Prostate gland (tissue), 2 donors: Measurements from ENCODE around the gene LRRC36. TPM values are rescaled to one million over a fixed set of nuclear protein-coding genes. Genes with fewer than 3 reads are reported as not detected.
A peak's percentile ranks its signal among the peaks of the same experiment; 100 is the strongest.

Experiments used
- DNase-seq: peaks from one replicate; pipeline ENCODE4 v3.0.0-alpha.2; 2019; ENCODE audit warnings: low spot score
- H3K27ac ChIP-seq, 2 donors: fragments of 200-600 bp; sonication (generic); 2 replicates each; pipeline ENCODE4 v1.5.1; 2017 to 2019
- H3K27me3 ChIP-seq: fragments of 200-600 bp; sonication (generic); replicated peaks from 2 replicates; pipeline ENCODE4 v1.5.1; 2019; ENCODE audit not compliant: insufficient read depth
- H3K36me3 ChIP-seq, 2 donors: fragments of 200-600 bp; sonication (generic); 1 replicate in 1 of 2; 2 replicates in 1 of 2; pipeline versions ENCODE4 v1.5.1 to v1.8.1; 2017 to 2019
- H3K4me1 ChIP-seq: fragments of 200-600 bp; sonication (generic); replicated peaks from 2 replicates; pipeline ENCODE4 v1.5.1; 2019
- H3K4me3 ChIP-seq, 2 donors: fragments of 200-600 bp; sonication (generic); 2 replicates each; pipeline ENCODE4 v1.5.1; 2017 to 2019
- H3K9me3 ChIP-seq: fragments of 200-600 bp; sonication (generic); 2 replicates; pipeline ENCODE4 v1.5.1; 2017
- CTCF ChIP-seq, 4 experiments: fragments of 200-600 bp in 2 of 4; fragments of 450-650 bp in 2 of 4; sonication (generic) in 2 of 4; IDR thresholded peaks; 1 replicate in 3 of 4; 2 replicates in 1 of 4; pipeline ENCODE4 v1.5.1; 2016 to 2019; ENCODE audit warnings: antibody characterized with exemption in 4 of 4, mild to moderate bottlenecking in 2 of 4, moderate library complexity in 2 of 4
- POLR2A ChIP-seq: fragments of 450-650 bp; IDR thresholded peaks from one replicate; pipeline ENCODE4 v1.6.1; 2016; ENCODE audit warnings: antibody characterized with exemption, mild to moderate bottlenecking
- POLR2AphosphoS5 ChIP-seq: sonication (generic); formaldehyde crosslinking; IDR thresholded peaks from one replicate; pipeline ENCODE4 v1.6.1; 2017; ENCODE audit warnings: antibody characterized with exemption
- WGBS: methylation state at CpG from one replicate; pipeline ENCODE4 v1.1.5; 2018; 5-methylcytosine and 5-hydroxymethylcytosine counted together
- intact Hi-C: fragments of 100-400 bp; cut with DNase I; formaldehyde crosslinking; loops from one replicate; pipeline ENCODE4 v1.14.2; 2022
- total RNA-seq, 2 donors: library from RNA; depleted of rRNA; stranded (reverse); fragments of >200 nt; gene quantifications; one replicate each; pipeline ENCODE4 v1.1.0, GENCODE V29; 2016

The LRRC36 gene
- total RNA-seq, 2 donors from 2014 or later: 4.6 TPM; not detected in 1

GRCh38 chr16:67398546-67399217 lies 72.1 kb downstream of the LRRC36 start:
- WGBS: 93% methylated on average over 19 of the region's 19 CpGs
- peaks cover 14% of the 10 kb centered on the region for H3K4me1 ChIP-seq
- no peak for DNase-seq
- H3K36me3 ChIP-seq: no peaks in the 10 kb centered on the region
- H3K4me3 ChIP-seq: no peak overlapping the region
- intact Hi-C loops: loop anchor here (5.0 to 10.0 kb wide), 2 partner anchors 114 to 141 kb away; no protein-coding TSS in a partner anchor
- no peaks in the 10 kb centered on the region for H3K9me3 ChIP-seq
- no peak for TF ChIP-seq POLR2A
- H3K27me3 ChIP-seq: no peaks in the 10 kb centered on the region
- no peak overlapping the region for H3K27ac ChIP-seq

DNA sequence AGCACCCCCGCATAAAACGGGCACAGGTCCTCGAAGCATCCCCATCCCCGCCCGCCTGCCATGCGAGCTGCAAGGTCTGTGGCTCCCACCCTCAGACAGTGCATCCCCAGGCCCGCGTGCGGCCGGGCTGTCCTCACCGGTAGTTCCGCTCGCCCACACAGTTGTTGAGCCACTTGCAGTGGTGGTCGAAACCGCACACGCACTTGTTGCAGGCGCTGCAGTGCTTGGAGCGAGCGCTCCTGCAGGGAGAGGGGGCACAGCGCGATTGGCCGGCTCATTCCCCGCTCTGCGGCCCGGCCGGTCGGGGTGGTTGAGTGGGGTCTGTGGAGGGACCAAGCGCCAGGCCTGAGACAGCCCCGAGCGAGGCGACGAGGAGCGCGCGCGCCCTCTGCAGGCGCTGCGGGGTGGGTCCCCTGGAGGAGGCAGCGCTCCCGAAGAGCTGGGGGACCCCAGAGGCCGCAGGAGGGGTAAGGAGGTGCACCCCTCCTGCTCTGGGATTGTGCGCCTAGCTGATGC lies 72.7 kb downstream of the LRRC36 start:
- TF ChIP-seq POLR2AphosphoS5 (peak; percentile 14), CTCF (IDR thresholded peaks at IDR 0.05) (peak; percentile 65 to 85 (median 76)), POLR2A (no peak)
- Histone ChIP-seq H3K4me3 (no peak overlapping the region), H3K27me3 (no peaks in the 10 kb centered on the region), H3K27ac (no peak overlapping the region), H3K9me3 (no peaks in the 10 kb centered on the region), H3K36me3 (no peaks in the 10 kb centered on the region), H3K4me1 (peaks cover 17% of the 10 kb centered on the region)
- intact Hi-C loops: loop anchor here (5.0 to 10.0 kb wide), 2 partner anchors 114 to 142 kb away; no protein-coding TSS in a partner anchor
- 32% methylated on average over 33 of the region's 42 CpGs for WGBS
- DNase-seq: no peak

- Histone ChIP-seq H3K27me3 (no peaks in the 10 kb centered on the region), H3K27ac (no peak overlapping the region), H3K4me3 (no peak overlapping the region), H3K4me1 (peaks cover 21% of the 10 kb centered on the region), H3K36me3 (no peaks in the 10 kb centered on the region), H3K9me3 (no peaks in the 10 kb centered on the region)
- TF ChIP-seq POLR2A (no peak), CTCF (IDR thresholded peaks at IDR 0.05) (no peak), POLR2AphosphoS5 (no peak)
- intact Hi-C loops: loop anchor here (5.0 to 10.0 kb wide), 2 partner anchors 115 to 143 kb away; no protein-coding TSS in a partner anchor
- WGBS: 67% methylated on average over 15 of the region's 19 CpGs
- no peak for DNase-seq
These were observed 73.4 kb downstream of the LRRC36 start for GRCh38 chr16:67399749-67400704.

GRCh38 chr16:67400901-67401300 lies 74.3 kb downstream of the LRRC36 start:
- TF ChIP-seq POLR2A (no peak), CTCF (IDR thresholded peaks at IDR 0.05) (no peak), POLR2AphosphoS5 (no peak)
- no peak for DNase-seq
- 88% methylated on average over 14 of the region's 14 CpGs for WGBS
- peaks cover 27% of the 10 kb centered on the region for H3K4me1 ChIP-seq
- no peak overlapping the region for H3K27ac ChIP-seq
- no peaks in the 10 kb centered on the region for H3K9me3 ChIP-seq
- no peaks in the 10 kb centered on the region for H3K36me3 ChIP-seq
- H3K27me3 ChIP-seq: no peaks in the 10 kb centered on the region
- intact Hi-C loops: no loop called here
- H3K4me3 ChIP-seq: no peak overlapping the region

DNA sequence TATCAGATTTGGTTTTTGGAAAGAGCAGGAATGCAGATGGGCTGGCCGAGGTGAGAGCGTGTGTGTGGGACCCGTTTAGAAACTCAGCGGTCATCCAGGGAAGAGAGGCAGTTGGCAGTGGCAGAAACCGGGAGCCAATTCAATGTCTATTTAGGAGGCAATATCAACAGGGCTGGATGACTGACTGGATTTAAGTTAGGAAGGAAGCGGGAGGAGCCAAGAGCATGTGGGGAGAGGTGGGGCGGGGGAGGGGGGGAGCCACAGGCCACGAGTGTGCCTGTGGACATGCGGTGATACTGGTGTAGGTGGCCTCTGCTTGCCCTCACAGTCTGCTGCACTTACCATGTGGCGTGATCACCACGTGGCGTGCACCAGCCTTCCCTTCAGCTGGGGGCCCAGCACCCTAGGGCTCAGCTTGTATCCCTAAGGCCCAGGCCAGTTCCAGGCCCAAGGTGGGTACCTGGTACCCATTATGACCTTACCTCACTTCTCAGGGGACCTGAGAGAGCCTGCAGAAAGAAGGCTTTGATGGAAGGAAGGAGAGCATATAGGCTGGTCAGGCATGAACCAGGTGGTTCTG lies 77.5 kb downstream of the LRRC36 start:
- peaks cover 22% of the 10 kb centered on the region for H3K4me1 ChIP-seq
- peak overlapping the region; percentile 94 to 95 for H3K27ac ChIP-seq
- WGBS: 57% methylated on average over 12 of the region's 12 CpGs
- intact Hi-C loops: no loop called here
- H3K4me3 ChIP-seq: no peak overlapping the region
- no peaks in the 10 kb centered on the region for H3K36me3 ChIP-seq
- H3K27me3 ChIP-seq: no peaks in the 10 kb centered on the region
- no peaks in the 10 kb centered on the region for H3K9me3 ChIP-seq
- no peak for TF ChIP-seq POLR2A
- no peak for TF ChIP-seq POLR2AphosphoS5
- no peak for TF ChIP-seq CTCF (IDR thresholded peaks at IDR 0.05)
- DNase-seq: no peak
